Tibial nerve (tissue), 3 donors: ENCODE data around the gene SAMD7.

Experiments
- POLR2A ChIP-seq, 2 donors: fragments of 450-650 bp; IDR thresholded peaks; one replicate each; pipeline ENCODE4 v1.6.1; 2017; ENCODE audit warnings: antibody characterized with exemption in 2 of 2, mild to moderate bottlenecking in 2 of 2, moderate library complexity in 2 of 2
- TF ChIP-seq, protein P1 (sequence below), 5 experiments: fragments of 200-600 bp in 3 of 5; fragments of 450-650 bp in 2 of 5; sonication (generic) in 3 of 5; IDR thresholded peaks; one replicate each; pipeline ENCODE4 v1.5.1; 2016 to 2019; ENCODE audit warnings: antibody characterized with exemption in 5 of 5, mild to moderate bottlenecking in 3 of 5, moderate library complexity in 2 of 5

- TF ChIP-seq, protein P1, sequence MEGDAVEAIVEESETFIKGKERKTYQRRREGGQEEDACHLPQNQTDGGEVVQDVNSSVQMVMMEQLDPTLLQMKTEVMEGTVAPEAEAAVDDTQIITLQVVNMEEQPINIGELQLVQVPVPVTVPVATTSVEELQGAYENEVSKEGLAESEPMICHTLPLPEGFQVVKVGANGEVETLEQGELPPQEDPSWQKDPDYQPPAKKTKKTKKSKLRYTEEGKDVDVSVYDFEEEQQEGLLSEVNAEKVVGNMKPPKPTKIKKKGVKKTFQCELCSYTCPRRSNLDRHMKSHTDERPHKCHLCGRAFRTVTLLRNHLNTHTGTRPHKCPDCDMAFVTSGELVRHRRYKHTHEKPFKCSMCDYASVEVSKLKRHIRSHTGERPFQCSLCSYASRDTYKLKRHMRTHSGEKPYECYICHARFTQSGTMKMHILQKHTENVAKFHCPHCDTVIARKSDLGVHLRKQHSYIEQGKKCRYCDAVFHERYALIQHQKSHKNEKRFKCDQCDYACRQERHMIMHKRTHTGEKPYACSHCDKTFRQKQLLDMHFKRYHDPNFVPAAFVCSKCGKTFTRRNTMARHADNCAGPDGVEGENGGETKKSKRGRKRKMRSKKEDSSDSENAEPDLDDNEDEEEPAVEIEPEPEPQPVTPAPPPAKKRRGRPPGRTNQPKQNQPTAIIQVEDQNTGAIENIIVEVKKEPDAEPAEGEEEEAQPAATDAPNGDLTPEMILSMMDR (IDR thresholded peaks at IDR 0.05) = no peak
- TF ChIP-seq POLR2A (IDR thresholded peaks at IDR 0.05) = no peak
These were observed 60.1 kb downstream of the SAMD7 start for GRCh38 chr3:169971522-169971921.
